HFFc6 (cell line): ENCODE results near the gene KDM6A. TPM values are rescaled to one million over a fixed set of nuclear protein-coding genes. Genes with fewer than 3 reads are reported as not detected.

ENCODE experiments used
- DNase-seq: peaks from one replicate; pipeline ENCODE4 v3.0.0-alpha.2; 2018
- H3K27ac Mint-ChIP-seq: 2 replicates; pipeline ENCODE4 v1.8.0; 2020; ENCODE audit warnings: mild to moderate bottlenecking, mixed read lengths
- H3K27me3 Mint-ChIP-seq: 2 replicates; pipeline ENCODE4 v1.8.0; 2021; ENCODE audit warnings: mild to moderate bottlenecking, moderate library complexity, mixed read lengths; ENCODE audit not compliant: insufficient read depth
- H3K36me3 Mint-ChIP-seq: 2 replicates; pipeline ENCODE4 v1.8.0; 2021; ENCODE audit warnings: low read depth, mixed read lengths
- H3K4me1 Mint-ChIP-seq: 2 replicates; pipeline ENCODE4 v1.8.0; 2020; ENCODE audit warnings: low read depth, mixed read lengths
- H3K4me3 Mint-ChIP-seq: 2 replicates; pipeline ENCODE4 v1.8.0; 2020; ENCODE audit warnings: mild to moderate bottlenecking, moderate library complexity, mixed read lengths
- H3K9me3 Mint-ChIP-seq: 2 replicates; pipeline ENCODE4 v1.8.0; 2020; ENCODE audit warnings: mild to moderate bottlenecking, mixed read lengths
- CTCF ChIP-seq: fragments of 200-600 bp; sonication (generic); IDR thresholded peaks from 2 replicates; pipeline ENCODE4 v1.5.0; 2021; ENCODE audit warnings: antibody characterized with exemption, mild to moderate bottlenecking
- total RNA-seq, 6 experiments: library from RNA; stranded (reverse); fragmentation: NEBNext Ultra II Directional; extraction: Animal tissue kit (Norgen Biotek cat#: 25700); gene quantifications; 2 replicates in 1 of 6; 3 replicates in 5 of 6; pipeline ENCODE4 v1.2.3, GENCODE V29; 2021

Gene KDM6A
- total RNA-seq, 6 experiments from 2014 or later, result 6.4 to 14.3 (median 9.0) TPM

GRCh38 chrX:44944894-44945293 is 71.9 kb downstream of the KDM6A start:
- no peak for TF ChIP-seq CTCF

GRCh38 chrX:44945736-44946135 is 72.7 kb downstream of the KDM6A start:
- Mint-ChIP-seq H3K9me3 (peaks cover 11% of the 10 kb centered on the region), H3K4me3 (no peak overlapping the region)

More at GRCh38 chrX:44944894-44945293, 71.9 kb downstream of the KDM6A start:
- DNase-seq, result no peak
- Mint-ChIP-seq H3K36me3 (peaks cover 12% of the 10 kb centered on the region), H3K4me1 (no peaks in the 10 kb centered on the region), H3K9me3 (peaks cover 11% of the 10 kb centered on the region), H3K4me3 (no peak overlapping the region), H3K27me3 (no peaks in the 10 kb centered on the region), H3K27ac (no peak overlapping the region)

GRCh38 chrX:44946771-44947170 is 73.8 kb downstream of the KDM6A start:
- Mint-ChIP-seq H3K4me3 (no peak overlapping the region), H3K27me3 (no peaks in the 10 kb centered on the region), H3K4me1 (peaks cover 7% of the 10 kb centered on the region; the same call in 1 of the 2 replicates), H3K36me3 (peaks cover 12% of the 10 kb centered on the region), H3K27ac (no peak overlapping the region), H3K9me3 (peaks cover 11% of the 10 kb centered on the region)
- DNase-seq, result no peak
- no peak for TF ChIP-seq CTCF

More at GRCh38 chrX:44945736-44946135, 72.7 kb downstream of the KDM6A start:
- H3K36me3 Mint-ChIP-seq, result peaks cover 12% of the 10 kb centered on the region
- no peak overlapping the region for H3K27ac Mint-ChIP-seq
- no peak for DNase-seq
- H3K27me3 Mint-ChIP-seq, result no peaks in the 10 kb centered on the region
- H3K4me1 Mint-ChIP-seq, result peaks cover 4% of the 10 kb centered on the region; the same call in 1 of the 2 replicates
- TF ChIP-seq CTCF, result peak; percentile 26; the same call in 1 of the 2 replicates

GRCh38 chrX:44947995-44948394 is 75.0 kb downstream of the KDM6A start:
- H3K9me3 Mint-ChIP-seq, result peaks cover 11% of the 10 kb centered on the region
- TF ChIP-seq CTCF, result no peak
- DNase-seq, result no peak
- peaks cover 12% of the 10 kb centered on the region for H3K36me3 Mint-ChIP-seq
- no peaks in the 10 kb centered on the region for H3K27me3 Mint-ChIP-seq
- no peak overlapping the region for H3K4me3 Mint-ChIP-seq
- no peak overlapping the region for H3K27ac Mint-ChIP-seq
- peaks cover 7% of the 10 kb centered on the region; the same call in 1 of the 2 replicates for H3K4me1 Mint-ChIP-seq

GRCh38 chrX:44948406-44948805 is 75.4 kb downstream of the KDM6A start:
- H3K36me3 Mint-ChIP-seq, result peaks cover 12% of the 10 kb centered on the region
- no peaks in the 10 kb centered on the region; the same call in 1 of the 2 replicates for H3K27me3 Mint-ChIP-seq
- DNase-seq, result no peak
- peaks cover 7% of the 10 kb centered on the region; the same call in 1 of the 2 replicates for H3K4me1 Mint-ChIP-seq
- no peak overlapping the region for H3K4me3 Mint-ChIP-seq
- H3K27ac Mint-ChIP-seq, result no peak overlapping the region
- H3K9me3 Mint-ChIP-seq, result peaks cover 11% of the 10 kb centered on the region
- no peak for TF ChIP-seq CTCF
